MCF 10A (cell line): ENCODE results near the gene NGB. TPM values are rescaled to one million over a fixed set of nuclear protein-coding genes. Genes with fewer than 3 reads are reported as not detected.

Experiments used
- BruUV-seq: library from RNA; stranded (reverse); fragments of 400-500 nt; replicated peaks from 2 replicates; lab custom pipeline; 2021; lab: Mats Ljungman, UMichigan
- CTCF ChIA-PET: fragments of 300-600 bp; sonication (Branson Sonifier 250); formaldehyde crosslinking; extraction: SDS; loops from one replicate; lab custom pipeline; 2021; ENCODE audit warnings: antibody characterized with exemption, inconsistent platforms; lab: Yijun Ruan, JAX
- POLR2A ChIA-PET: fragments of 300-600, 350-650 bp; sonication (Branson Sonifier 250); formaldehyde crosslinking; extraction: SDS; loops from one replicate; lab custom pipeline; 2020; ENCODE audit warnings: antibody characterized with exemption, inconsistent platforms; lab: Yijun Ruan, JAX
- DNase-seq: peaks from one replicate; pipeline ENCODE4 v3.0.0-alpha.2; 2018; ENCODE audit not compliant: unreplicated experiment
- H3K27ac Mint-ChIP-seq: one replicate; pipeline ENCODE4 v1.8.0; 2022; ENCODE audit warnings: mild to moderate bottlenecking, low read depth, mixed read lengths; ENCODE audit not compliant: unreplicated experiment
- H3K27me3 Mint-ChIP-seq: one replicate; pipeline ENCODE4 v1.8.0; 2022; ENCODE audit warnings: mixed read lengths; ENCODE audit not compliant: insufficient read depth, unreplicated experiment
- H3K36me3 Mint-ChIP-seq: one replicate; pipeline ENCODE4 v1.8.0; 2022; ENCODE audit warnings: mild to moderate bottlenecking, moderate library complexity, mixed read lengths; ENCODE audit not compliant: insufficient read depth, unreplicated experiment
- H3K4me1 Mint-ChIP-seq: one replicate; pipeline ENCODE4 v1.8.0; 2022; ENCODE audit warnings: mixed read lengths; ENCODE audit not compliant: insufficient read depth, unreplicated experiment
- H3K4me3 Mint-ChIP-seq: one replicate; pipeline ENCODE4 v1.8.0; 2022; ENCODE audit warnings: mild to moderate bottlenecking, moderate library complexity, mixed read lengths; ENCODE audit not compliant: unreplicated experiment
- H3K9me3 Mint-ChIP-seq: one replicate; pipeline ENCODE4 v1.8.0; 2022; ENCODE audit warnings: mixed read lengths; ENCODE audit not compliant: unreplicated experiment
- intact Hi-C: fragments of 100-400 bp; cut with micrococcal nuclease; formaldehyde crosslinking; loops from 2 replicates; pipeline ENCODE4 v1.14.1; 2022
- total RNA-seq: library from RNA; stranded (reverse); gene quantifications from 2 replicates; pipeline ENCODE4 v1.2.3, GENCODE V29; 2022
- TF ChIP-seq, protein P1 (sequence below): fragments of 200-600 bp; IDR thresholded peaks from one replicate; pipeline ENCODE4 v1.8.0; 2022; ENCODE audit warnings: antibody characterized with exemption, mild to moderate bottlenecking; ENCODE audit not compliant: unreplicated experiment

Gene NGB
- total RNA-seq, 1 experiment from 2014 or later, result not detected

DNA sequence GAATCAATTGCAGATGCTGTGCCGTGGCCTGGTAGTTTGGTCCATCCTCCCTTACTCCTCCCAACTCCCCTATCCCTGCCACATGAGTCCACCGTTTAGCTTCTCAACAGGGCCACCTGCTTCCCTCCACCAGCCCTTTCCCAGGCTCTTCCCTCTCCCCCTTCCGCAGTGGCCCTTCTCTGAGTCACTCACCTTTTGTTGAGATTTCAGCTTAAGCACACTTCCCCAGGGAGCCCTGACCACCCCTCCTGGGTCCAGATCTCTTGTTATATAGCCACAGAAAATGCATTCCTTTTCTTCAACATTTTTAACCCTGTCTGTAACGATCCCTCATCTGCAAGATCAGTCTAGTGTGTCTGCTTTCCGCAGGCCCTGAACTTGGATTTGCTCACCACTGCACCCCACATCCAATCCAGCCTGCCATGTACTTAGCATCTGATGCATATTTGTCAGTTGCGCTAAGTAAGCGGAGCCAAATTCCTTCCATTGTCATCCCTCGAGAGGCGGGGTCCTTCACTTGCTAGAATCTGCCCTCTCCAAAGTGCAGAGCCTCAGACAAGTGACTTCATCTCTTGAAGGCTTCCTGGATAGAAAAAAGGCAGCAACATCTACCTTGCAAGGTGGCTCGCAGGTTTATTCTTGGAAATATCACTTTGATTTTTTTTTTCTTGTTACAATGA lies 48.3 kb downstream of the NGB start:
- H3K27ac Mint-ChIP-seq, result no peak overlapping the region
- DNase-seq, result no peak
- POLR2A ChIA-PET, result interaction anchor here (1.0 kb wide), 1 partner anchor 11 kb away, joined by 3 read pairs; no protein-coding TSS in a partner anchor
- H3K27me3 Mint-ChIP-seq, result no peaks in the 10 kb centered on the region
- peaks cover 9% of the 10 kb centered on the region for H3K36me3 Mint-ChIP-seq
- no peaks in the 10 kb centered on the region for H3K9me3 Mint-ChIP-seq
- intact Hi-C loops, result no loop called here
- TF ChIP-seq, protein P1, sequence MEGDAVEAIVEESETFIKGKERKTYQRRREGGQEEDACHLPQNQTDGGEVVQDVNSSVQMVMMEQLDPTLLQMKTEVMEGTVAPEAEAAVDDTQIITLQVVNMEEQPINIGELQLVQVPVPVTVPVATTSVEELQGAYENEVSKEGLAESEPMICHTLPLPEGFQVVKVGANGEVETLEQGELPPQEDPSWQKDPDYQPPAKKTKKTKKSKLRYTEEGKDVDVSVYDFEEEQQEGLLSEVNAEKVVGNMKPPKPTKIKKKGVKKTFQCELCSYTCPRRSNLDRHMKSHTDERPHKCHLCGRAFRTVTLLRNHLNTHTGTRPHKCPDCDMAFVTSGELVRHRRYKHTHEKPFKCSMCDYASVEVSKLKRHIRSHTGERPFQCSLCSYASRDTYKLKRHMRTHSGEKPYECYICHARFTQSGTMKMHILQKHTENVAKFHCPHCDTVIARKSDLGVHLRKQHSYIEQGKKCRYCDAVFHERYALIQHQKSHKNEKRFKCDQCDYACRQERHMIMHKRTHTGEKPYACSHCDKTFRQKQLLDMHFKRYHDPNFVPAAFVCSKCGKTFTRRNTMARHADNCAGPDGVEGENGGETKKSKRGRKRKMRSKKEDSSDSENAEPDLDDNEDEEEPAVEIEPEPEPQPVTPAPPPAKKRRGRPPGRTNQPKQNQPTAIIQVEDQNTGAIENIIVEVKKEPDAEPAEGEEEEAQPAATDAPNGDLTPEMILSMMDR, result no peak
- H3K4me1 Mint-ChIP-seq, result no peaks in the 10 kb centered on the region
- no peak overlapping the region for H3K4me3 Mint-ChIP-seq
- CTCF ChIA-PET, result interaction anchor here (0.9 to 1.6 kb wide), 3 partner anchors 70 to 94 kb away, joined by 3 to 4 read pairs (median 4); no protein-coding TSS in a partner anchor
- no TSS peak for BruUV-seq

GRCh38 chr14:77221241-77221871 lies 49.6 kb downstream of the NGB start:
- H3K9me3 Mint-ChIP-seq, result no peaks in the 10 kb centered on the region
- intact Hi-C loops, result no loop called here
- TF ChIP-seq, protein P1, result no peak
- BruUV-seq, result no TSS peak
- no peak overlapping the region for H3K4me3 Mint-ChIP-seq
- no peak for DNase-seq
- no peaks in the 10 kb centered on the region for H3K36me3 Mint-ChIP-seq
- ChIA-PET POLR2A (interaction anchor here (1.0 kb wide), 1 partner anchor 10 kb away, joined by 3 read pairs; no protein-coding TSS in a partner anchor), CTCF (interaction anchor here (1.0 to 1.6 kb wide), 3 partner anchors 43 to 70 kb away, joined by 3 to 4 read pairs (median 4); no protein-coding TSS in a partner anchor)
- no peaks in the 10 kb centered on the region for H3K4me1 Mint-ChIP-seq
- H3K27ac Mint-ChIP-seq, result no peak overlapping the region
- no peaks in the 10 kb centered on the region for H3K27me3 Mint-ChIP-seq

GRCh38 chr14:77220246-77221017 lies 50.6 kb downstream of the NGB start:
- DNase-seq, result no peak
- intact Hi-C loops, result no loop called here
- H3K4me1 Mint-ChIP-seq, result no peaks in the 10 kb centered on the region
- ChIA-PET POLR2A (no interaction called here), CTCF (no interaction called here)
- no peak overlapping the region for H3K4me3 Mint-ChIP-seq
- TF ChIP-seq, protein P1, result no peak
- no peaks in the 10 kb centered on the region for H3K9me3 Mint-ChIP-seq
- no peaks in the 10 kb centered on the region for H3K36me3 Mint-ChIP-seq
- no peak overlapping the region for H3K27ac Mint-ChIP-seq
- no peaks in the 10 kb centered on the region for H3K27me3 Mint-ChIP-seq
- no TSS peak for BruUV-seq

- H3K9me3 Mint-ChIP-seq, result no peaks in the 10 kb centered on the region
- BruUV-seq, result no TSS peak
- H3K27me3 Mint-ChIP-seq, result no peaks in the 10 kb centered on the region
- TF ChIP-seq, protein P1, result no peak
- H3K36me3 Mint-ChIP-seq, result no peaks in the 10 kb centered on the region
- no peak overlapping the region for H3K27ac Mint-ChIP-seq
- CTCF ChIA-PET, result no interaction called here
- POLR2A ChIA-PET, result no interaction called here
- intact Hi-C loops, result no loop called here
- H3K4me1 Mint-ChIP-seq, result no peaks in the 10 kb centered on the region
- DNase-seq, result no peak
- H3K4me3 Mint-ChIP-seq, result no peak overlapping the region
Measured at GRCh38 chr14:77219591-77219990, 51.4 kb downstream of the NGB start.
